ENCODE measurements around the gene SOX12.

SOX12 gene

GRCh38 chr20:290084-290831 is 35.1 kb upstream of the SOX12 start, which contains the start of gene C20orf96:
C20orf96 (minus strand) TSS chr20:290750; CDS start chr20:290610, 140 bp downstream.
- peak within 1 kb of the TSS; percentile 76 for H3K9ac ChIP-seq (ENCODE audit: low read depth, low read length)
- WGBS: under 1% methylated on average over 38 of the region's 43 CpGs
- peak within 1 kb of the TSS; percentile 91 for H3K4me3 ChIP-seq (ENCODE audit: low read length)
- no peaks in the 10 kb centered on the region for H3K9me3 ChIP-seq (ENCODE audit: insufficient read depth, low read depth, low read length)
- H3K27me3 ChIP-seq (ENCODE audit: insufficient read depth, low read length): peaks cover 23% of the 10 kb centered on the region
- peaks cover 11% of the 10 kb centered on the region; the same call in 1 of the 2 replicates for H3K4me1 ChIP-seq (ENCODE audit: insufficient read depth, low read length)
- H3K36me3 ChIP-seq (ENCODE audit: insufficient read depth, low read length): no peaks in the 10 kb centered on the region
- peak within 1 kb of the TSS; percentile 79 for H3K27ac ChIP-seq (ENCODE audit: low read depth, low read length)

GRCh38 chr20:294602-295001 is 30.8 kb upstream of the SOX12 start:
- Histone ChIP-seq H3K27ac (ENCODE audit: low read depth, low read length) (no peak overlapping the region), H3K4me1 (ENCODE audit: insufficient read depth, low read length) (peaks cover 21% of the 10 kb centered on the region), H3K27me3 (ENCODE audit: insufficient read depth, low read length) (peaks cover 36% of the 10 kb centered on the region), H3K9me3 (ENCODE audit: insufficient read depth, low read depth, low read length) (no peaks in the 10 kb centered on the region), H3K9ac (ENCODE audit: low read depth, low read length) (no peak overlapping the region), H3K36me3 (ENCODE audit: insufficient read depth, low read length) (no peaks in the 10 kb centered on the region), H3K4me3 (ENCODE audit: low read length) (no peak overlapping the region)
- 91% methylated on average over 5 of the region's 5 CpGs for WGBS

- Histone ChIP-seq H3K36me3 (ENCODE audit: insufficient read depth, low read length) (no peaks in the 10 kb centered on the region), H3K4me1 (ENCODE audit: insufficient read depth, low read length) (peaks cover 27% of the 10 kb centered on the region), H3K9me3 (ENCODE audit: insufficient read depth, low read depth, low read length) (no peaks in the 10 kb centered on the region), H3K27me3 (ENCODE audit: insufficient read depth, low read length) (peaks cover 36% of the 10 kb centered on the region), H3K27ac (ENCODE audit: low read depth, low read length) (no peak overlapping the region), H3K4me3 (ENCODE audit: low read length) (no peak overlapping the region), H3K9ac (ENCODE audit: low read depth, low read length) (no peak overlapping the region)
- WGBS: 88% methylated on average over 4 of the region's 4 CpGs
Observed at GRCh38 chr20:295804-296203, 29.5 kb upstream of the SOX12 start.

GRCh38 chr20:297098-297924 is 28.0 kb upstream of the SOX12 start, which contains the start of gene ZCCHC3:
ZCCHC3 (plus strand) TSS chr20:297570; CDS start chr20:297587, 17 bp downstream.
- WGBS: under 1% methylated on average over 96 of the region's 99 CpGs
- Histone ChIP-seq H3K27me3 (ENCODE audit: insufficient read depth, low read length) (peaks cover 24% of the 10 kb centered on the region), H3K27ac (ENCODE audit: low read depth, low read length) (peak within 1 kb of the TSS; percentile 87), H3K4me1 (ENCODE audit: insufficient read depth, low read length) (peaks cover 29% of the 10 kb centered on the region), H3K36me3 (ENCODE audit: insufficient read depth, low read length) (no peaks in the 10 kb centered on the region), H3K9me3 (ENCODE audit: insufficient read depth, low read depth, low read length) (no peaks in the 10 kb centered on the region), H3K9ac (ENCODE audit: low read depth, low read length) (peak within 1 kb of the TSS; percentile 93), H3K4me3 (ENCODE audit: low read length) (peak within 1 kb of the TSS; percentile 98)

GRCh38 chr20:297925-298775 is 27.2 kb upstream of the SOX12 start:
- H3K27ac ChIP-seq (ENCODE audit: low read depth, low read length): peak overlapping the region; percentile 87
- peaks cover 24% of the 10 kb centered on the region for H3K27me3 ChIP-seq (ENCODE audit: insufficient read depth, low read length)
- H3K4me1 ChIP-seq (ENCODE audit: insufficient read depth, low read length): peaks cover 33% of the 10 kb centered on the region
- peak overlapping the region; percentile 93 for H3K9ac ChIP-seq (ENCODE audit: low read depth, low read length)
- H3K36me3 ChIP-seq (ENCODE audit: insufficient read depth, low read length): no peaks in the 10 kb centered on the region
- H3K9me3 ChIP-seq (ENCODE audit: insufficient read depth, low read depth, low read length): no peaks in the 10 kb centered on the region
- H3K4me3 ChIP-seq (ENCODE audit: low read length): peak overlapping the region; percentile 98
- WGBS: 1% methylated on average over 75 of the region's 75 CpGs

- Histone ChIP-seq H3K4me1 (ENCODE audit: insufficient read depth, low read length) (peaks cover 33% of the 10 kb centered on the region), H3K4me3 (ENCODE audit: low read length) (peak overlapping the region; percentile 98), H3K36me3 (ENCODE audit: insufficient read depth, low read length) (no peaks in the 10 kb centered on the region), H3K27ac (ENCODE audit: low read depth, low read length) (no peak overlapping the region), H3K9ac (ENCODE audit: low read depth, low read length) (peak overlapping the region; percentile 93), H3K9me3 (ENCODE audit: insufficient read depth, low read depth, low read length) (no peaks in the 10 kb centered on the region), H3K27me3 (ENCODE audit: insufficient read depth, low read length) (peaks cover 24% of the 10 kb centered on the region)
- WGBS: 4% methylated on average over 12 of the region's 15 CpGs
Observed at GRCh38 chr20:298776-299391, 26.5 kb upstream of the SOX12 start.

- peak overlapping the region; percentile 12; the same call in 1 of the 2 replicates for H3K9ac ChIP-seq (ENCODE audit: low read depth, low read length)
- H3K36me3 ChIP-seq (ENCODE audit: insufficient read depth, low read length): no peaks in the 10 kb centered on the region
- 12% methylated on average over 10 of the region's 10 CpGs for WGBS
- peak overlapping the region; percentile 81; the same call in 1 of the 2 replicates for H3K27ac ChIP-seq (ENCODE audit: low read depth, low read length)
- H3K27me3 ChIP-seq (ENCODE audit: insufficient read depth, low read length): peaks cover 12% of the 10 kb centered on the region
- H3K9me3 ChIP-seq (ENCODE audit: insufficient read depth, low read depth, low read length): no peaks in the 10 kb centered on the region
- peak overlapping the region; percentile 98 for H3K4me3 ChIP-seq (ENCODE audit: low read length)
- peaks cover 33% of the 10 kb centered on the region for H3K4me1 ChIP-seq (ENCODE audit: insufficient read depth, low read length)
Observed at GRCh38 chr20:300345-300990, 24.9 kb upstream of the SOX12 start.

- 69% methylated on average over 13 of the region's 13 CpGs for WGBS
- Histone ChIP-seq H3K27ac (ENCODE audit: low read depth, low read length) (no peak overlapping the region), H3K27me3 (ENCODE audit: insufficient read depth, low read length) (no peaks in the 10 kb centered on the region), H3K4me3 (ENCODE audit: low read length) (no peak overlapping the region), H3K36me3 (ENCODE audit: insufficient read depth, low read length) (no peaks in the 10 kb centered on the region), H3K9ac (ENCODE audit: low read depth, low read length) (no peak overlapping the region), H3K4me1 (ENCODE audit: insufficient read depth, low read length) (peaks cover 28% of the 10 kb centered on the region), H3K9me3 (ENCODE audit: insufficient read depth, low read depth, low read length) (no peaks in the 10 kb centered on the region)
Observed at GRCh38 chr20:301886-302848, 23.2 kb upstream of the SOX12 start.

GRCh38 chr20:305745-306144 is 19.6 kb upstream of the SOX12 start:
- H3K4me3 ChIP-seq (ENCODE audit: low read length): no peak overlapping the region
- H3K27ac ChIP-seq (ENCODE audit: low read depth, low read length): no peak overlapping the region
- no peak overlapping the region for H3K9ac ChIP-seq (ENCODE audit: low read depth, low read length)
- H3K36me3 ChIP-seq (ENCODE audit: insufficient read depth, low read length): no peaks in the 10 kb centered on the region
- no peaks in the 10 kb centered on the region for H3K9me3 ChIP-seq (ENCODE audit: insufficient read depth, low read depth, low read length)
- peaks cover 27% of the 10 kb centered on the region for H3K4me1 ChIP-seq (ENCODE audit: insufficient read depth, low read length)
- no peaks in the 10 kb centered on the region for H3K27me3 ChIP-seq (ENCODE audit: insufficient read depth, low read length)
- WGBS: 74% methylated on average over 10 of the region's 11 CpGs
